ENCODE measurements around the gene TTLL10.

Gene TTLL10

GRCh38 chr1:1161078-1161682 is 12.5 kb upstream of the TTLL10 start:
- Histone ChIP-seq H3K27ac (no peak overlapping the region), H3K4me3 (no peak overlapping the region)
- no peak for TF ChIP-seq CTCF (IDR thresholded peaks at IDR 0.05)
- no peak for DNase-seq (ENCODE audit: low spot score)

DNA sequence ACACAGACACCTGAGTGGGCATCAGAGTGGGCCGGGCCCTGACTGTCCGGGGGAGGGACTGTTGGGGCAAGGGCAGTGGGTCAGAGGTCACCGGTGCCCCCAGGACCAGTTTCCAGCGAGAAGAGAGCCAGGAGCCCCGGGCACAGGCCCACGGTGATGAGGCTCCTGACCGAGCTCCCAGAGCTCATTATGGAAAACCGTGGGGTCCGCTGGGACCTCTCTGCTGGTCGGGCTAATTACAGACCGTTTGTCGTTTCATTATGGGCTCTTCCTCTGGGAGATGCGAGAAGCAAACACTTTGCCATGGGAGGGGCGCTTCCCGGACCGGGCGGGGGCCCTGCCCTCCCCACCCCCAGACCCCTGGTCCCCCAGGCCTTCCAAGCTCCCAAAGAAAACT is 12.0 kb upstream of the TTLL10 start:
- H3K4me3 ChIP-seq: no peak overlapping the region
- H3K27ac ChIP-seq: no peak overlapping the region
- TF ChIP-seq CTCF (IDR thresholded peaks at IDR 0.05): no peak
- no peak for DNase-seq (ENCODE audit: low spot score)

- DNase-seq (ENCODE audit: low spot score): no peak
Measured at GRCh38 chr1:1162597-1163537, 10.8 kb upstream of the TTLL10 start.

GRCh38 chr1:1163538-1164070 is 10.1 kb upstream of the TTLL10 start:
- no peak for TF ChIP-seq CTCF (IDR thresholded peaks at IDR 0.05)
- Histone ChIP-seq H3K4me3 (no peak overlapping the region), H3K27ac (no peak overlapping the region)
- DNase-seq (ENCODE audit: low spot score): no peak

More at GRCh38 chr1:1162597-1163537, 10.8 kb upstream of the TTLL10 start:
- TF ChIP-seq CTCF (IDR thresholded peaks at IDR 0.05): no peak
- Histone ChIP-seq H3K27ac (no peak overlapping the region), H3K4me3 (no peak overlapping the region)

DNA sequence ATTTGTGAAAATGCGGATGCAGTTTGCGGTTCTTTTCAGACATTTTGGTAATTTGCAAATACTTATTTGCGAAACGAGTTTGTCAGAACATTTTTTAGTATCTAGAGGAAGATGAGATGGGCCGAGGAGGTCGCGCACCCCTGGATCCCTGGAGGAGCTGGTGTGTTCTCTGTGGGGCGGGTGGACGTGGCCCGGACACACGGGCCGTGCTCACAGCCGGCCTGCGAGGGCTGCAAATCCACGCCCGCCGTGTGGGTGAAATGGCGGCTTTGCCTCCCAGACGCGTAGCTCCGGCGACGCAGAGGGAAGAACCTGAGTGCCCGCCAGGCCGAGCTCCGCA is 9.3 kb upstream of the TTLL10 start:
- no peak for TF ChIP-seq CTCF (IDR thresholded peaks at IDR 0.05)
- DNase-seq (ENCODE audit: low spot score): no peak
- no peak overlapping the region for H3K4me3 ChIP-seq
- no peak overlapping the region for H3K27ac ChIP-seq

DNA sequence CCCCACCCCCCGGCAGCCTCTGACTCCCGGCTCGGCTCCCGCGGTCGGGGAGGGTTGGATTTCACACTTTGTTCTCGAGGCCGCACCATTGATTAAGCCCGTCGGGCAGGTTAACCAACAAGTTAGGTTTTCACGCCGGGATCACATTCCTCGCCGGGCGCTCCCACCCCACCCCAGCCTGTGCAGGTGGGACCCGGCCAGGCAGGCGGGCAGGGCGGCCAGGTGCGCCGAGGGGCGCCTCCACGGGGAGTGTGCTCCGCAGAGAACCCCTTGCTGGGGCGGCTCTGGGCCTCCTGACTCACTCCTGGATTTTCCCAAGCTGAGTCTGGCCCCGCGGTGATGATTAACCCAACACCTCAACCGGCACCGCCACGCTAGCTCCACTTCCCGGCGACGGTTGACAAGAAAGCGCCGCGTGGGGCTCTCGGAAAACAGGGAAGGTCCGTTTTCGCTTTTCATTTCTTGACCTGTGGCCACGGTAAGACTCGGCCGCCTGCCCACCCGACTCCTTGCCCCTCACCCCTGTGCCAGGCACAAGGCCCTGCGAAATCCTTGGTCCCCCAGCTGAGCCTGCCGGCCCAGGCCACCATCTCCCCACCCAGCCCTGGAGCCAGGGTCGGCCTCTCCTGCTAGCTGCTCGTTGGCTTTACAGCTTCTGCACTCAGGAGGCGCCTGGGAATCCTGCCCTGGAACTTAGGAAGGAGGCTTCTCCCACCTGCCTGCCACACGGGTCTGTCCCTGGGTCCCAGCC is 8.8 kb upstream of the TTLL10 start:
- TF ChIP-seq CTCF (IDR thresholded peaks at IDR 0.05): no peak
- H3K27ac ChIP-seq: no peak overlapping the region
- DNase-seq (ENCODE audit: low spot score): no peak
- H3K4me3 ChIP-seq: no peak overlapping the region
